Neural progenitor cell (in vitro differentiated cells): ENCODE measurements around the gene FHOD3.

Source experiments
- EZH2 ChIP-seq: fragments of 200-600 bp; sonication (generic); IDR thresholded peaks from 2 replicates; pipeline ENCODE4 v1.6.1; 2017; ENCODE audit warnings: antibody characterized with exemption, mild to moderate bottlenecking, moderate library complexity
- TF ChIP-seq, protein P1 (sequence below): fragments of 200-600 bp; sonication (generic); IDR thresholded peaks from 2 replicates; pipeline ENCODE4 v1.5.1; 2017; ENCODE audit warnings: antibody characterized with exemption, mild to moderate bottlenecking

DNA sequence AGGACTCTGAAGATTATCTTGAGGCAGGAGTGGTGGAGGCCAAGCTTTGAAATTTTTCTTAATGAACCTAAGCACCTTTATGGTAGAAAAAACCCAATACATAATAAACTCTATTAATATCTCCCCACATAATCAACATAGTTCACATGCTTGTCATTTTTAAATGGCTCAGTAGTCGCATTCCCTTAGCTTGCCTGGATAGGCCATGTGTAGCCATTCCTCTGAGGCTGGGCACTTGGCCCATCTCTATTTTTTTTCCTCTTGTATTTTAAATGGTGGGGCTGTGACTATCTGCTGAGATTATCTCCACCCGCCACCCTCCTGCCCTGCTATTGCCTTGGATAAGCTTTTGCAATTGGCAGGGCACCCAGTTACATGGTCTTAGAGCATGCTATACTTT lies 143.1 kb downstream of the FHOD3 start:
- no peak for TF ChIP-seq EZH2
- TF ChIP-seq, protein P1, sequence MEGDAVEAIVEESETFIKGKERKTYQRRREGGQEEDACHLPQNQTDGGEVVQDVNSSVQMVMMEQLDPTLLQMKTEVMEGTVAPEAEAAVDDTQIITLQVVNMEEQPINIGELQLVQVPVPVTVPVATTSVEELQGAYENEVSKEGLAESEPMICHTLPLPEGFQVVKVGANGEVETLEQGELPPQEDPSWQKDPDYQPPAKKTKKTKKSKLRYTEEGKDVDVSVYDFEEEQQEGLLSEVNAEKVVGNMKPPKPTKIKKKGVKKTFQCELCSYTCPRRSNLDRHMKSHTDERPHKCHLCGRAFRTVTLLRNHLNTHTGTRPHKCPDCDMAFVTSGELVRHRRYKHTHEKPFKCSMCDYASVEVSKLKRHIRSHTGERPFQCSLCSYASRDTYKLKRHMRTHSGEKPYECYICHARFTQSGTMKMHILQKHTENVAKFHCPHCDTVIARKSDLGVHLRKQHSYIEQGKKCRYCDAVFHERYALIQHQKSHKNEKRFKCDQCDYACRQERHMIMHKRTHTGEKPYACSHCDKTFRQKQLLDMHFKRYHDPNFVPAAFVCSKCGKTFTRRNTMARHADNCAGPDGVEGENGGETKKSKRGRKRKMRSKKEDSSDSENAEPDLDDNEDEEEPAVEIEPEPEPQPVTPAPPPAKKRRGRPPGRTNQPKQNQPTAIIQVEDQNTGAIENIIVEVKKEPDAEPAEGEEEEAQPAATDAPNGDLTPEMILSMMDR = no peak
